PC-9 (cell line): ENCODE results near the gene GNRHR. TPM values are rescaled to one million over a fixed set of nuclear protein-coding genes. Genes with fewer than 3 reads are reported as not detected.
A peak's percentile ranks its signal among the peaks of the same experiment; 100 is the strongest.

Source experiments
- BruUV-seq: library from RNA; stranded (reverse); fragments of 400-500 nt; replicated peaks from 2 replicates; lab custom pipeline; 2021; lab: Mats Ljungman, UMichigan
- CTCF ChIA-PET: fragments of 300-600 bp; sonication (Branson Sonifier 250); formaldehyde crosslinking; loops from one replicate; lab custom pipeline; 2022; ENCODE audit warnings: antibody characterized with exemption; lab: Charles Lee
- POLR2A ChIA-PET: fragments of 300-600 bp; sonication (Branson Sonifier 250); formaldehyde crosslinking; loops from one replicate; lab custom pipeline; 2022; ENCODE audit warnings: antibody characterized with exemption; ENCODE audit not compliant: unreplicated experiment; lab: Charles Lee
- DNase-seq, 2 experiments: peaks; one replicate each; pipeline versions ENCODE4 v3.0.0 to v3.0.0-alpha.2; 2015 to 2022; ENCODE audit warnings: mixed read lengths in 1 of 2
- H2AFZ ChIP-seq: fragments of 200-600 bp; sonication (generic); 2 replicates; pipeline ENCODE4 v1.8.1; 2017; ENCODE audit warnings: antibody characterized with exemption
- H3F3A ChIP-seq: fragments of 200-600 bp; sonication (generic); 2 replicates; pipeline ENCODE4 v1.8.1; 2017; ENCODE audit warnings: antibody characterized with exemption, mild to moderate bottlenecking, low read depth; ENCODE audit not compliant: insufficient read depth
- H3K27ac ChIP-seq: fragments of 200-600 bp; sonication (generic); 2 replicates; pipeline ENCODE4 v1.6.1; 2016; ENCODE audit warnings: mixed run types
- H3K27me3 ChIP-seq: fragments of 200-600 bp; sonication (generic); 2 replicates; pipeline ENCODE4 v1.6.1; 2016; ENCODE audit warnings: low read depth, mixed run types; ENCODE audit not compliant: insufficient read depth
- H3K36me3 ChIP-seq: fragments of 200-600 bp; sonication (generic); 2 replicates; pipeline ENCODE4 v1.6.1; 2016; ENCODE audit warnings: low read depth, mixed run types
- H3K4me1 ChIP-seq: fragments of 200-600 bp; sonication (generic); replicated peaks from 2 replicates; pipeline ENCODE4 v1.6.1; 2016; ENCODE audit warnings: mixed run types; ENCODE audit not compliant: insufficient read depth
- H3K4me2 ChIP-seq: fragments of 200-600 bp; sonication (generic); 2 replicates; pipeline ENCODE4 v1.6.1; 2017; ENCODE audit warnings: mixed run types
- H3K4me3 ChIP-seq: fragments of 200-600 bp; sonication (generic); 2 replicates; pipeline ENCODE4 v1.6.1; 2016; ENCODE audit warnings: mixed run types
- H3K79me2 ChIP-seq: fragments of 200-600 bp; sonication (generic); 2 replicates; pipeline ENCODE4 v1.6.1; 2017; ENCODE audit warnings: low read depth, mixed run types
- H3K9me2 ChIP-seq: fragments of 200-600 bp; sonication (generic); 2 replicates; pipeline ENCODE4 v1.8.1; 2017; ENCODE audit warnings: mild to moderate bottlenecking; ENCODE audit not compliant: insufficient read depth
- H3K9me3 ChIP-seq: fragments of 200-600 bp; sonication (generic); 2 replicates; pipeline ENCODE4 v1.8.1; 2016; ENCODE audit warnings: low read depth; ENCODE audit not compliant: insufficient read depth
- H4K20me1 ChIP-seq: fragments of 200-600 bp; sonication (generic); 2 replicates; pipeline ENCODE4 v1.8.1; 2017; ENCODE audit not compliant: insufficient read depth
- EZH2 ChIP-seq: fragments of 200-600 bp; sonication (generic); IDR thresholded peaks from 2 replicates; pipeline ENCODE4 v1.8.0; 2017; ENCODE audit warnings: antibody characterized with exemption, low read depth
- intact Hi-C: fragments of 100-400 bp; cut with micrococcal nuclease; formaldehyde crosslinking; loops from one replicate; pipeline ENCODE4 v1.10.0; 2022; ENCODE audit not compliant: unreplicated experiment
- total RNA-seq: library from RNA; stranded (reverse); gene quantifications from 2 replicates; pipeline ENCODE4 v1.2.3, GENCODE V29; 2021
- TF ChIP-seq, protein P1 (sequence below): fragments of 200-600 bp; sonication (generic); conservative IDR thresholded peaks from 2 replicates; pipeline ENCODE4 v1.6.1; 2017; ENCODE audit warnings: mixed run types, antibody characterized with exemption, mild to moderate bottlenecking, moderate library complexity

The GNRHR gene
- total RNA-seq, 1 experiment from 2014 or later = not detected

- no peaks in the 10 kb centered on the region for H3K9me2 ChIP-seq
- peaks cover 12% of the 10 kb centered on the region for H3K4me1 ChIP-seq
- peaks cover 10% of the 10 kb centered on the region; the same call in 1 of the 2 replicates for H3F3A ChIP-seq
- peaks cover 58% of the 10 kb centered on the region for H3K79me2 ChIP-seq
- H3K9me3 ChIP-seq = no peaks in the 10 kb centered on the region
- intact Hi-C loops = loop anchor here (2.0 kb wide), 1 partner anchor 155 kb away; the partner anchor contains the start of gene CENPC
- POLR2A ChIA-PET = interaction anchor here (0.7 kb wide), 2 partner anchors 13 to 271 kb away, joined by 3 to 4 read pairs; no protein-coding TSS in a partner anchor
- peak overlapping the region; percentile 84 for H3K27ac ChIP-seq
- H2AFZ ChIP-seq = peak overlapping the region; percentile 83
- H3K36me3 ChIP-seq = no peaks in the 10 kb centered on the region
- H4K20me1 ChIP-seq = no peaks in the 10 kb centered on the region
- H3K27me3 ChIP-seq = no peaks in the 10 kb centered on the region
- CTCF ChIA-PET = interaction anchor here (1.1 to 1.7 kb wide), 2 partner anchors 12 to 46 kb away, joined by 3 to 7 read pairs; no protein-coding TSS in a partner anchor
- no TSS peak for BruUV-seq
- DNase-seq = peak in 1 of 2 experiments; percentile 47
- no peak for TF ChIP-seq EZH2
- TF ChIP-seq, protein P1, sequence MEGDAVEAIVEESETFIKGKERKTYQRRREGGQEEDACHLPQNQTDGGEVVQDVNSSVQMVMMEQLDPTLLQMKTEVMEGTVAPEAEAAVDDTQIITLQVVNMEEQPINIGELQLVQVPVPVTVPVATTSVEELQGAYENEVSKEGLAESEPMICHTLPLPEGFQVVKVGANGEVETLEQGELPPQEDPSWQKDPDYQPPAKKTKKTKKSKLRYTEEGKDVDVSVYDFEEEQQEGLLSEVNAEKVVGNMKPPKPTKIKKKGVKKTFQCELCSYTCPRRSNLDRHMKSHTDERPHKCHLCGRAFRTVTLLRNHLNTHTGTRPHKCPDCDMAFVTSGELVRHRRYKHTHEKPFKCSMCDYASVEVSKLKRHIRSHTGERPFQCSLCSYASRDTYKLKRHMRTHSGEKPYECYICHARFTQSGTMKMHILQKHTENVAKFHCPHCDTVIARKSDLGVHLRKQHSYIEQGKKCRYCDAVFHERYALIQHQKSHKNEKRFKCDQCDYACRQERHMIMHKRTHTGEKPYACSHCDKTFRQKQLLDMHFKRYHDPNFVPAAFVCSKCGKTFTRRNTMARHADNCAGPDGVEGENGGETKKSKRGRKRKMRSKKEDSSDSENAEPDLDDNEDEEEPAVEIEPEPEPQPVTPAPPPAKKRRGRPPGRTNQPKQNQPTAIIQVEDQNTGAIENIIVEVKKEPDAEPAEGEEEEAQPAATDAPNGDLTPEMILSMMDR = no peak
- H3K4me3 ChIP-seq = peak overlapping the region; percentile 84
- H3K4me2 ChIP-seq = peak overlapping the region; percentile 85
Measured at GRCh38 chr4:67700116-67700737, 54.0 kb downstream of the GNRHR start.

DNA sequence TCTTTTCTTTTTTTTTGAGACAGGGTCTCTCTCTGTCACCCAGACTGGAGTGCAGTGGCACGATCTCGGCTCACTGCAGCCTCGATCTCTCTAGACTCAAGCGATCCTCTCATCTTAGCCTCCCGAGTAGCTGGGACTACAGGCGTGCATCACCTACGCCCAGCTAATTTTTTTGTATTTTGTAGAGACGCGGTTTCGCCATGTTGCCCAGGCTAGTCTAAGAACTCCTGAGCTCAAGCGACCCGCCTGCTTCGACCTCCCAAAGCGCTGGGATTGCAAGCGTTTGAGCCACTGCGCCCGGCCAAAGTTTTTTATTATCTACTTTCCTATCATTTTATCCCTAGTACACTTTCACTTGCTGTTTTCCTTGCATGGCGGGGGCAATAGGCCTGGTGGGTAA is 54.6 kb downstream of the GNRHR start:
- Histone ChIP-seq H4K20me1 (no peaks in the 10 kb centered on the region), H2AFZ (peak overlapping the region; percentile 83; the same call in 1 of the 2 replicates), H3K27me3 (no peaks in the 10 kb centered on the region), H3K36me3 (no peaks in the 10 kb centered on the region), H3K4me1 (peaks cover 12% of the 10 kb centered on the region), H3K9me3 (no peaks in the 10 kb centered on the region), H3K4me3 (peak overlapping the region; percentile 84), H3K79me2 (peaks cover 54% of the 10 kb centered on the region), H3F3A (peaks cover 10% of the 10 kb centered on the region; the same call in 1 of the 2 replicates), H3K27ac (peak overlapping the region; percentile 84), H3K9me2 (no peaks in the 10 kb centered on the region), H3K4me2 (peak overlapping the region; percentile 85)
- no peak for DNase-seq
- POLR2A ChIA-PET = interaction anchor here (0.6 kb wide), 1 partner anchor 79 kb away, joined by 4 read pairs; no protein-coding TSS in a partner anchor
- CTCF ChIA-PET = interaction anchor here (1.7 kb wide), 1 partner anchor 47 kb away, joined by 7 read pairs; no protein-coding TSS in a partner anchor
- intact Hi-C loops = loop anchor here (2.0 kb wide), 1 partner anchor 155 kb away; the partner anchor contains the start of gene CENPC
- BruUV-seq = TSS peak; percentile 51
- TF ChIP-seq, protein P1 = no peak
- TF ChIP-seq EZH2 = no peak

DNA sequence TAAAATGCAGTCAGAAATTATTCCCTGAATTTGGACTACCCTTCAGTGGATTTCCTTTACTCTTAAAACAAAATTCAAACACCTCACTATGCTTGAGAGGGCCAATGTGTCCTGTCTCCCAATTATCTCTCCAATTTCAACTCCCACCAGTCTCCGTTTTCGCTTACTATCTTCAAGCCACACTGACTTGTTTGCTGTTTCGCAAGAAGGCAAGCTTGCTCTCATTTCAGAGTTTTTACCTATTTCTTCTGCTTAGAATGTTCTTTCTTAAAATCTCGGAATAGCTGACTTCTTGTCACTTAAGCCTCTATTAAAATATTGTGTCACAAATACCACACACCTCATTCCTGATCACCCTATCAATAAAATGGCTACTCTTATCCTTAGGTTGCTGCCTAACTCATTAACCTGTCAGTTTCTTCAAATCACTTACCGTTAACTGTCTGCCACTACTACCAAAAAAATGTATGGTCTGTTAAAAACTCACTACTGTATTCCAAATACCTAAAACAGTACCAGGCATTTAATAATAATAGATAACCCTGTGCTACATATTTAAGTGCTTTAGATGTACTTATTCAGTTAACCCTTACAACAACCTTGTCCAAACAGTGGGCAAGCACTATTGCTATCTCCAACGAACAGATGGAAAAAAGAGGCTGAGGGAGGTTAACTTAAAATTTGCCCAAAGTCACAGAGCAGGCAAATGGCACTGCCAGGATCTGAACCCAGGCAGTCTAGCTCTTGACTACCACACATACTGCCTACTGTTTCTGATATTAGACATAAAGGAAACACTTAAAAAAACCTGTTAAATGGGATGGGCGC is 56.1 kb downstream of the GNRHR start:
- peaks cover 10% of the 10 kb centered on the region; the same call in 1 of the 2 replicates for H3F3A ChIP-seq
- no peaks in the 10 kb centered on the region for H4K20me1 ChIP-seq
- H2AFZ ChIP-seq = no peak overlapping the region
- H3K4me2 ChIP-seq = no peak overlapping the region
- peaks cover 12% of the 10 kb centered on the region for H3K4me1 ChIP-seq
- BruUV-seq = no TSS peak
- H3K9me3 ChIP-seq = no peaks in the 10 kb centered on the region
- no peaks in the 10 kb centered on the region for H3K36me3 ChIP-seq
- no peak overlapping the region for H3K4me3 ChIP-seq
- H3K79me2 ChIP-seq = peaks cover 48% of the 10 kb centered on the region
- no peak for DNase-seq
- intact Hi-C loops = no loop called here
- H3K27me3 ChIP-seq = no peaks in the 10 kb centered on the region
- no peaks in the 10 kb centered on the region for H3K9me2 ChIP-seq
- no peak for TF ChIP-seq EZH2
- TF ChIP-seq, protein P1 = no peak
- no peak overlapping the region for H3K27ac ChIP-seq
- ChIA-PET CTCF (no interaction called here), POLR2A (no interaction called here)
